K562 (cell line): ENCODE measurements around the gene SLC2A13. TPM values are rescaled to one million over a fixed set of nuclear protein-coding genes. Genes with fewer than 3 reads are reported as not detected.
A peak's percentile ranks its signal among the peaks of the same experiment; 100 is the strongest.

Experiments
- DIDO1 ChIP-seq: fragments of 450-650 bp; IDR thresholded peaks from 2 replicates; pipeline ENCODE4 v1.6.1; 2016; ENCODE audit warnings: low read depth, missing biosample characterization, missing genetic modification characterization
- KLF13 ChIP-seq: fragments of 450-650 bp; IDR thresholded peaks from 2 replicates; pipeline ENCODE4 v1.6.1; 2016; ENCODE audit warnings: missing genetic modification characterization, low read depth, mild to moderate bottlenecking, missing compliant biosample characterization, moderate library complexity, borderline replicate concordance
- MED1 ChIP-seq: sonication (generic); formaldehyde crosslinking; IDR thresholded peaks from 2 replicates; pipeline ENCODE4 v1.8.1; 2023; ENCODE audit warnings: missing genetic modification reagents, borderline replicate concordance
- NFIX ChIP-seq: fragments of 250-450 bp; sonication (Bioruptor Pico); IDR thresholded peaks from 2 replicates; pipeline ENCODE4 v1.4.0; 2020; ENCODE audit warnings: low read depth, mild to moderate bottlenecking, moderate library complexity
- NR1H2 ChIP-seq: sonication (generic); formaldehyde crosslinking; IDR thresholded peaks from 2 replicates; pipeline ENCODE4 v1.4.0; 2020; ENCODE audit warnings: mild to moderate bottlenecking, missing genetic modification reagents
- POLR2H ChIP-seq: IDR thresholded peaks from 2 replicates; pipeline ENCODE4 v1.6.1; 2016; ENCODE audit warnings: missing genetic modification characterization, low read depth, mild to moderate bottlenecking, control low read depth, missing compliant biosample characterization, moderate library complexity
- PRMT5 ChIP-seq: sonication (generic); formaldehyde crosslinking; IDR thresholded peaks from 2 replicates; pipeline ENCODE4 v1.5.0; 2020; ENCODE audit warnings: missing genetic modification reagents
- RFX1 ChIP-seq: fragments of 450-650 bp; IDR thresholded peaks from 2 replicates; pipeline ENCODE4 v1.6.1; 2016; ENCODE audit warnings: mild to moderate bottlenecking, moderate library complexity
- ZBTB8A ChIP-seq: fragments of 450-650 bp; IDR thresholded peaks from 2 replicates; pipeline ENCODE4 v1.6.1; 2018; ENCODE audit warnings: mild to moderate bottlenecking, moderate library complexity; ENCODE audit not compliant: partially characterized antibody
- ZNF3 ChIP-seq: fragments of 250-450 bp; sonication (Bioruptor Pico); IDR thresholded peaks from 2 replicates; pipeline ENCODE4 v1.5.0; 2021; ENCODE audit warnings: mild to moderate bottlenecking, moderate library complexity
- polyA plus RNA-seq, 8 experiments: library from polyadenylated mRNA; depleted of rRNA in 4 of 8; stranded (reverse) in 5 of 8; unstranded in 3 of 8; fragments of >200 nt; fragmentation: Nextera tagmentation in 2 of 8; fragmentation: Illumina TruSeq in 1 of 8; extraction: Ambion mirVana in 2 of 8; extraction: Trizol in 1 of 8; gene quantifications; 2 replicates each; pipeline versions ENCODE4 v1.2.1 to v1.2.3, GENCODE V29; 2011 to 2014; ENCODE audit warnings: inconsistent platforms in 1 of 8, missing spikeins in 1 of 8
- total RNA-seq, 7 experiments: library from RNA; depleted of rRNA in 6 of 7; stranded (reverse); fragments of >200 nt in 6 of 7; fragmentation: Illumina TruSeq in 2 of 7; extraction: Trizol in 2 of 7; gene quantifications; 2 replicates each; pipeline versions ENCODE4 v1.2.1 to v1.2.3, GENCODE V29; 2011 to 2021; ENCODE audit warnings: low replicate concordance in 1 of 7
- TF ChIP-seq, protein P1 (sequence below): fragments of 250-450 bp; sonication (Bioruptor Pico); IDR thresholded peaks from 2 replicates; pipeline ENCODE4 v1.8.0; 2021; ENCODE audit warnings: moderate library complexity, mild to moderate bottlenecking, inconsistent platforms
- TF ChIP-seq, protein P2 (sequence below): fragments of 450-650 bp; IDR thresholded peaks from 2 replicates; pipeline ENCODE4 v1.6.1; 2016; ENCODE audit warnings: borderline replicate concordance
- TF ChIP-seq, protein P3 (sequence below): fragments of 250-450 bp; sonication (Bioruptor Pico); IDR thresholded peaks from 2 replicates; pipeline ENCODE4 v1.8.0; 2021; ENCODE audit warnings: borderline replicate concordance, mild to moderate bottlenecking, moderate library complexity; ENCODE audit not compliant: poor library complexity, severe bottlenecking
- TF ChIP-seq, protein P4 (sequence below): sonication (generic); formaldehyde crosslinking; IDR thresholded peaks from 2 replicates; pipeline ENCODE4 v1.8.0; 2022; ENCODE audit warnings: mild to moderate bottlenecking, low read depth, missing genetic modification reagents
- TF ChIP-seq, protein P5 (sequence below): IDR thresholded peaks from 2 replicates; pipeline ENCODE4 v1.6.1; 2014; ENCODE audit warnings: antibody characterized with exemption

Gene SLC2A13
- total and polyA plus RNA-seq, 9 of the 15 experiments (the other 6 are each of a cell fraction or from before 2014, with no cell fraction given): 1.7 to 12.4 (median 9.0) TPM

DNA sequence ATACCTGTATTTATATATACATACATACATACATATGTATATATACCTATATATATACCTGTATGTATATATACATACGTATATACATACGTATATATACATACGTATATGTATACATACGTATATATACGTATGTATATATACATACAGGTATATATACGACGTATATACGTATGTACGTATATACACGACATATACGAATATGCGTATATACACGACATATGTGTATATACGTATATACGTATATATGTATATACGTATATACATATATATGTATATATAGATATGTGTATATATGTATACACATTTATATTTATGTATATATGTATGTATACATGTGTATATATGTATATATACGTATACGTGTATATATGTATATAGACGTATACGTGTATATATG lies 393.5 kb downstream of the SLC2A13 start (continued):
- TF ChIP-seq, protein P1, sequence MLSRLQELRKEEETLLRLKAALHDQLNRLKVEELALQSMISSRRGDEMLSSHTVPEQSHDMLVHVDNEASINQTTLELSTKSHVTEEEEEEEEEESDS (CRISPR knock-in tag): peak; percentile 47; the same call in 1 of the 2 replicates
- TF ChIP-seq ZBTB8A (no peak), NFIX (CRISPR knock-in tag) (peak; percentile 94), PRMT5 (CRISPR knock-in tag) (no peak), NR1H2 (CRISPR knock-in tag) (no peak), MED1 (CRISPR knock-in tag) (no peak), RFX1 (no peak), POLR2H (tag) (no peak), KLF13 (tag) (no peak), ZNF3 (CRISPR knock-in tag) (0 out of 2 replicates have a peak, but pooled peaks have one; percentile 56), DIDO1 (tag) (no peak)
- TF ChIP-seq, protein P2, sequence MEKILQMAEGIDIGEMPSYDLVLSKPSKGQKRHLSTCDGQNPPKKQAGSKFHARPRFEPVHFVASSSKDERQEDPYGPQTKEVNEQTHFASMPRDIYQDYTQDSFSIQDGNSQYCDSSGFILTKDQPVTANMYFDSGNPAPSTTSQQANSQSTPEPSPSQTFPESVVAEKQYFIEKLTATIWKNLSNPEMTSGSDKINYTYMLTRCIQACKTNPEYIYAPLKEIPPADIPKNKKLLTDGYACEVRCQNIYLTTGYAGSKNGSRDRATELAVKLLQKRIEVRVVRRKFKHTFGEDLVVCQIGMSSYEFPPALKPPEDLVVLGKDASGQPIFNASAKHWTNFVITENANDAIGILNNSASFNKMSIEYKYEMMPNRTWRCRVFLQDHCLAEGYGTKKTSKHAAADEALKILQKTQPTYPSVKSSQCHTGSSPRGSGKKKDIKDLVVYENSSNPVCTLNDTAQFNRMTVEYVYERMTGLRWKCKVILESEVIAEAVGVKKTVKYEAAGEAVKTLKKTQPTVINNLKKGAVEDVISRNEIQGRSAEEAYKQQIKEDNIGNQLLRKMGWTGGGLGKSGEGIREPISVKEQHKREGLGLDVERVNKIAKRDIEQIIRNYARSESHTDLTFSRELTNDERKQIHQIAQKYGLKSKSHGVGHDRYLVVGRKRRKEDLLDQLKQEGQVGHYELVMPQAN: no peak
- TF ChIP-seq, protein P3, sequence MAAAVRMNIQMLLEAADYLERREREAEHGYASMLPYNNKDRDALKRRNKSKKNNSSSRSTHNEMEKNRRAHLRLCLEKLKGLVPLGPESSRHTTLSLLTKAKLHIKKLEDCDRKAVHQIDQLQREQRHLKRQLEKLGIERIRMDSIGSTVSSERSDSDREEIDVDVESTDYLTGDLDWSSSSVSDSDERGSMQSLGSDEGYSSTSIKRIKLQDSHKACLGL (CRISPR knock-in tag): peak; percentile 34
- TF ChIP-seq, protein P4, sequence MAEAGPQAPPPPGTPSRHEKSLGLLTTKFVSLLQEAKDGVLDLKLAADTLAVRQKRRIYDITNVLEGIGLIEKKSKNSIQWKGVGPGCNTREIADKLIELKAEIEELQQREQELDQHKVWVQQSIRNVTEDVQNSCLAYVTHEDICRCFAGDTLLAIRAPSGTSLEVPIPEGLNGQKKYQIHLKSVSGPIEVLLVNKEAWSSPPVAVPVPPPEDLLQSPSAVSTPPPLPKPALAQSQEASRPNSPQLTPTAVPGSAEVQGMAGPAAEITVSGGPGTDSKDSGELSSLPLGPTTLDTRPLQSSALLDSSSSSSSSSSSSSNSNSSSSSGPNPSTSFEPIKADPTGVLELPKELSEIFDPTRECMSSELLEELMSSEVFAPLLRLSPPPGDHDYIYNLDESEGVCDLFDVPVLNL: no peak
- TF ChIP-seq, protein P5, sequence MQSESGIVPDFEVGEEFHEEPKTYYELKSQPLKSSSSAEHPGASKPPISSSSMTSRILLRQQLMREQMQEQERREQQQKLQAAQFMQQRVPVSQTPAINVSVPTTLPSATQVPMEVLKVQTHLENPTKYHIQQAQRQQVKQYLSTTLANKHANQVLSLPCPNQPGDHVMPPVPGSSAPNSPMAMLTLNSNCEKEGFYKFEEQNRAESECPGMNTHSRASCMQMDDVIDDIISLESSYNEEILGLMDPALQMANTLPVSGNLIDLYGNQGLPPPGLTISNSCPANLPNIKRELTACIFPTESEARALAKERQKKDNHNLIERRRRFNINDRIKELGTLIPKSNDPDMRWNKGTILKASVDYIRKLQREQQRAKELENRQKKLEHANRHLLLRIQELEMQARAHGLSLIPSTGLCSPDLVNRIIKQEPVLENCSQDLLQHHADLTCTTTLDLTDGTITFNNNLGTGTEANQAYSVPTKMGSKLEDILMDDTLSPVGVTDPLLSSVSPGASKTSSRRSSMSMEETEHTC: no peak
